Measurements from ENCODE around the gene ATCAY. TPM values are rescaled to one million over a fixed set of nuclear protein-coding genes. Genes with fewer than 3 reads are reported as not detected.

The ATCAY gene
- total RNA-seq, 2 experiments from 2014 or later, result not detected

GRCh38 chr19:3836887-3837286 is 43.6 kb upstream of the ATCAY start:
- no peak overlapping the region for H3K4me3 ChIP-seq (ENCODE audit: low read depth, low read length, poor library complexity, severe bottlenecking)
- POLR2A ChIA-PET, result interaction anchor here (1.1 kb wide), 1 partner anchor 21 kb away, joined by 3 read pairs; no protein-coding TSS in a partner anchor
- TF ChIP-seq CTCF (conservative IDR thresholded peaks at IDR 0.05; ENCODE audit: low read length) (no peak), EZH2phosphoT487 (IDR thresholded peaks at IDR 0.05; ENCODE audit: borderline replicate concordance, low read depth, low read length) (no peak)
- no peaks in the 10 kb centered on the region for H3K36me3 ChIP-seq (ENCODE audit: insufficient read depth, low read length)
- CTCF ChIA-PET (ENCODE audit: unreplicated experiment), result no interaction called here
- no peak overlapping the region for H2AFZ ChIP-seq (ENCODE audit: low read length)
- H3K9me2 ChIP-seq (ENCODE audit: insufficient read depth, low read length), result no peaks in the 10 kb centered on the region
- intact Hi-C loops (cut with micrococcal nuclease; ENCODE audit: unreplicated experiment), result no loop called here
- H3K4me1 ChIP-seq (ENCODE audit: insufficient read depth, low read length, poor library complexity, severe bottlenecking), result no peaks in the 10 kb centered on the region
- no peak for DNase-seq (ENCODE audit: low spot score)
- no peaks in the 10 kb centered on the region for H3K79me2 ChIP-seq (ENCODE audit: insufficient read depth, low read depth, low read length)
- no peaks in the 10 kb centered on the region for H4K20me1 ChIP-seq (ENCODE audit: insufficient read depth, low read length)
- BruUV-seq (replicated peaks), result no TSS peak
- H3K4me2 ChIP-seq (ENCODE audit: low read length), result no peak overlapping the region
- H3K9me3 ChIP-seq (ENCODE audit: low read length), result peaks cover 13% of the 10 kb centered on the region; the same call in 1 of the 2 replicates
- no peak overlapping the region for H3K27ac ChIP-seq (ENCODE audit: low read depth, low read length, poor library complexity, severe bottlenecking)

GRCh38 chr19:3837332-3837731 is 43.2 kb upstream of the ATCAY start:
- no peaks in the 10 kb centered on the region for H4K20me1 ChIP-seq (ENCODE audit: insufficient read depth, low read length)
- H3K4me3 ChIP-seq (ENCODE audit: low read depth, low read length, poor library complexity, severe bottlenecking), result no peak overlapping the region
- intact Hi-C loops (cut with micrococcal nuclease; ENCODE audit: unreplicated experiment), result no loop called here
- no peak overlapping the region for H3K27ac ChIP-seq (ENCODE audit: low read depth, low read length, poor library complexity, severe bottlenecking)
- peaks cover 13% of the 10 kb centered on the region; the same call in 1 of the 2 replicates for H3K9me3 ChIP-seq (ENCODE audit: low read length)
- H3K79me2 ChIP-seq (ENCODE audit: insufficient read depth, low read depth, low read length), result no peaks in the 10 kb centered on the region
- POLR2A ChIA-PET, result no interaction called here
- CTCF ChIA-PET (ENCODE audit: unreplicated experiment), result no interaction called here
- TF ChIP-seq CTCF (conservative IDR thresholded peaks at IDR 0.05; ENCODE audit: low read length) (no peak), EZH2phosphoT487 (IDR thresholded peaks at IDR 0.05; ENCODE audit: borderline replicate concordance, low read depth, low read length) (no peak)
- H3K4me1 ChIP-seq (ENCODE audit: insufficient read depth, low read length, poor library complexity, severe bottlenecking), result no peaks in the 10 kb centered on the region
- no peaks in the 10 kb centered on the region for H3K36me3 ChIP-seq (ENCODE audit: insufficient read depth, low read length)
- no peak overlapping the region for H2AFZ ChIP-seq (ENCODE audit: low read length)
- H3K9me2 ChIP-seq (ENCODE audit: insufficient read depth, low read length), result no peaks in the 10 kb centered on the region
- no peak for DNase-seq (ENCODE audit: low spot score)
- BruUV-seq (replicated peaks), result no TSS peak
- no peak overlapping the region for H3K4me2 ChIP-seq (ENCODE audit: low read length)

GRCh38 chr19:3837922-3838321 is 42.6 kb upstream of the ATCAY start:
- CTCF ChIA-PET (ENCODE audit: unreplicated experiment), result no interaction called here
- no TSS peak for BruUV-seq (replicated peaks)
- Histone ChIP-seq H4K20me1 (ENCODE audit: insufficient read depth, low read length) (no peaks in the 10 kb centered on the region), H3K27ac (ENCODE audit: low read depth, low read length, poor library complexity, severe bottlenecking) (no peak overlapping the region), H3K4me1 (ENCODE audit: insufficient read depth, low read length, poor library complexity, severe bottlenecking) (no peaks in the 10 kb centered on the region), H3K4me3 (ENCODE audit: low read depth, low read length, poor library complexity, severe bottlenecking) (no peak overlapping the region), H3K79me2 (ENCODE audit: insufficient read depth, low read depth, low read length) (no peaks in the 10 kb centered on the region), H3K4me2 (ENCODE audit: low read length) (no peak overlapping the region), H3K9me2 (ENCODE audit: insufficient read depth, low read length) (no peaks in the 10 kb centered on the region), H3K36me3 (ENCODE audit: insufficient read depth, low read length) (no peaks in the 10 kb centered on the region), H3K9me3 (ENCODE audit: low read length) (peaks cover 13% of the 10 kb centered on the region; the same call in 1 of the 2 replicates), H2AFZ (ENCODE audit: low read length) (no peak overlapping the region)
- no peak for DNase-seq (ENCODE audit: low spot score)
- TF ChIP-seq EZH2phosphoT487 (IDR thresholded peaks at IDR 0.05; ENCODE audit: borderline replicate concordance, low read depth, low read length) (no peak), CTCF (conservative IDR thresholded peaks at IDR 0.05; ENCODE audit: low read length) (no peak)
- POLR2A ChIA-PET, result no interaction called here
- intact Hi-C loops (cut with micrococcal nuclease; ENCODE audit: unreplicated experiment), result no loop called here

Measured in OCI-LY7 (cell line).